Measurements from ENCODE around the gene ZNF646.

The ZNF646 gene

GRCh38 chr16:31063843-31064611 lies 10.2 kb upstream of the ZNF646 start:
- peak; percentile 26 for DNase-seq (ENCODE audit: low read depth)

GRCh38 chr16:31064882-31065461 lies 9.2 kb upstream of the ZNF646 start:
- DNase-seq (ENCODE audit: low read depth): peak; percentile 93

- no peak for DNase-seq (ENCODE audit: low read depth)
Observed at GRCh38 chr16:31067342-31067741, 6.9 kb upstream of the ZNF646 start.

- peak; percentile 64 for DNase-seq (ENCODE audit: low read depth)
Observed at GRCh38 chr16:31071861-31072260, 2.4 kb upstream of the ZNF646 start.

- peak; percentile 47 for DNase-seq (ENCODE audit: low read depth)
Observed at GRCh38 chr16:31072540-31073141, 1.6 kb upstream of the ZNF646 start.

- peak; percentile 90 for DNase-seq (ENCODE audit: low read depth)
Observed at GRCh38 chr16:31073142-31073969, 866 bp upstream of the ZNF646 start.

- DNase-seq (ENCODE audit: low read depth): peak; percentile 18
Observed at GRCh38 chr16:31074814-31075183, 577 bp downstream of the ZNF646 start.

- no peak for DNase-seq (ENCODE audit: low read depth)
Observed at GRCh38 chr16:31076319-31076718, 2.1 kb downstream of the ZNF646 start.

GRCh38 chr16:31077024-31077423 lies 2.8 kb downstream of the ZNF646 start:
- no peak for DNase-seq (ENCODE audit: low read depth)

- no peak for DNase-seq (ENCODE audit: low read depth)
Observed at GRCh38 chr16:31077592-31078396, 3.6 kb downstream of the ZNF646 start.

GRCh38 chr16:31078597-31079341 lies 4.5 kb downstream of the ZNF646 start:
- no peak for DNase-seq (ENCODE audit: low read depth)

- no peak for DNase-seq (ENCODE audit: low read depth)
Observed at GRCh38 chr16:31079342-31079944, 5.2 kb downstream of the ZNF646 start.

- no peak for DNase-seq (ENCODE audit: low read depth)
Observed at GRCh38 chr16:31080035-31080629, 5.9 kb downstream of the ZNF646 start.

- DNase-seq (ENCODE audit: low read depth): no peak
Observed at GRCh38 chr16:31080756-31081419, 6.7 kb downstream of the ZNF646 start.

- DNase-seq (ENCODE audit: low read depth): no peak
Observed at GRCh38 chr16:31081428-31082351, 7.5 kb downstream of the ZNF646 start.

- no peak for DNase-seq (ENCODE audit: low read depth)
Observed at GRCh38 chr16:31082368-31083045, 8.3 kb downstream of the ZNF646 start.

GRCh38 chr16:31083081-31083480 lies 8.9 kb downstream of the ZNF646 start:
- DNase-seq (ENCODE audit: low read depth): peak; percentile 36

GRCh38 chr16:31083556-31083955 lies 9.3 kb downstream of the ZNF646 start:
- no peak for DNase-seq (ENCODE audit: low read depth)
